ENCODE measurements around the gene TP63.

The TP63 gene

GRCh38 chr3:189786479-189787064 is 155.4 kb downstream of the TP63 start:
- no peak for DNase-seq

GRCh38 chr3:189787191-189787590 is 156.0 kb downstream of the TP63 start:
- DNase-seq: no peak

- no peak for DNase-seq
Measured at GRCh38 chr3:189787632-189788031, 156.4 kb downstream of the TP63 start.

GRCh38 chr3:189789432-189789831 is 158.2 kb downstream of the TP63 start:
- DNase-seq: no peak

- DNase-seq: no peak
Measured at GRCh38 chr3:189790658-189791057, 159.5 kb downstream of the TP63 start.

GRCh38 chr3:189792046-189792929 is 161.1 kb downstream of the TP63 start:
- DNase-seq: no peak

GRCh38 chr3:189794518-189794917 is 163.3 kb downstream of the TP63 start:
- no peak for DNase-seq

- no peak for DNase-seq
Measured at GRCh38 chr3:189797103-189797750, 166.0 kb downstream of the TP63 start.

GRCh38 chr3:189799366-189799765 is 168.2 kb downstream of the TP63 start:
- no peak for DNase-seq

- DNase-seq: no peak
Measured at GRCh38 chr3:189800436-189800835, 169.2 kb downstream of the TP63 start.

GRCh38 chr3:189803254-189803653 is 172.1 kb downstream of the TP63 start:
- no peak for DNase-seq

- DNase-seq: no peak
Measured at GRCh38 chr3:189805375-189806067, 174.3 kb downstream of the TP63 start.

- no peak for DNase-seq
Measured at GRCh38 chr3:189806171-189806951, 175.2 kb downstream of the TP63 start.

GRCh38 chr3:189808246-189809007 is 177.2 kb downstream of the TP63 start:
- no peak for DNase-seq

- no peak for DNase-seq
Measured at GRCh38 chr3:189809583-189809982, 178.4 kb downstream of the TP63 start.

- DNase-seq: no peak
Measured at GRCh38 chr3:189812806-189813465, 181.7 kb downstream of the TP63 start.

GRCh38 chr3:189813647-189814240 is 182.6 kb downstream of the TP63 start:
- DNase-seq: no peak

GRCh38 chr3:189820365-189820720 is 189.2 kb downstream of the TP63 start:
- DNase-seq: no peak

GRCh38 chr3:189821262-189821661 is 190.1 kb downstream of the TP63 start:
- DNase-seq: no peak

GRCh38 chr3:189822726-189823125 is 191.5 kb downstream of the TP63 start:
- no peak for DNase-seq
